DOHH2 (cell line): Measurements from ENCODE around the gene SLC25A13.

ENCODE experiments used
- H3F3A ChIP-seq: fragments of 200-600 bp; sonication (generic), shearing (Covaris generic); 2 replicates; pipeline ENCODE4 v1.6.0; 2016; ENCODE audit warnings: antibody characterized with exemption, mild to moderate bottlenecking; ENCODE audit not compliant: control insufficient read depth, insufficient read depth
- H3K27ac ChIP-seq: fragments of 200-600 bp; sonication (generic); 2 replicates; pipeline ENCODE4 v1.5.1; 2014; ENCODE audit warnings: low read depth, mild to moderate bottlenecking, low read length, moderate library complexity
- H3K27me3 ChIP-seq: fragments of 200-600 bp; sonication (generic); 2 replicates; pipeline ENCODE4 v1.6.1; 2014; ENCODE audit warnings: mild to moderate bottlenecking, low read length, mixed read lengths; ENCODE audit not compliant: control insufficient read depth
- H3K36me3 ChIP-seq: fragments of 200-600 bp; sonication (generic); 2 replicates; pipeline ENCODE4 v1.6.1; 2014; ENCODE audit warnings: mild to moderate bottlenecking, low read length, moderate library complexity, mixed read lengths; ENCODE audit not compliant: control insufficient read depth
- H3K4me1 ChIP-seq: fragments of 200-600 bp; sonication (generic); 2 replicates; pipeline ENCODE4 v1.6.1; 2014; ENCODE audit warnings: mild to moderate bottlenecking, low read length, mixed read lengths; ENCODE audit not compliant: control insufficient read depth
- H3K4me2 ChIP-seq: fragments of 200-600 bp; sonication (generic); 2 replicates; pipeline ENCODE4 v1.6.0; 2014; ENCODE audit warnings: mild to moderate bottlenecking, low read length, moderate library complexity
- H3K4me3 ChIP-seq: fragments of 200-600 bp; sonication (generic); 2 replicates; pipeline ENCODE4 v1.5.1; 2014; ENCODE audit warnings: mild to moderate bottlenecking, low read length, mixed read lengths
- H3K79me2 ChIP-seq: fragments of 200-600 bp; sonication (generic); 2 replicates; pipeline ENCODE4 v1.6.1; 2014; ENCODE audit warnings: mild to moderate bottlenecking, low read length, mixed read lengths; ENCODE audit not compliant: control insufficient read depth
- H3K9me2 ChIP-seq: fragments of 200-600 bp; sonication (generic); replicated peaks from 2 replicates; pipeline ENCODE4 v1.6.1; 2014; ENCODE audit warnings: mild to moderate bottlenecking, low read length, mixed read lengths; ENCODE audit not compliant: control insufficient read depth
- H3K9me3 ChIP-seq: fragments of 200-600 bp; sonication (generic); 2 replicates; pipeline ENCODE4 v1.6.1; 2014; ENCODE audit warnings: antibody characterized with exemption, low read length, mixed read lengths; ENCODE audit not compliant: control insufficient read depth, insufficient read depth
- H4K20me1 ChIP-seq: fragments of 200-600 bp; sonication (generic); 2 replicates; pipeline ENCODE4 v1.6.0; 2014; ENCODE audit warnings: low read depth, mild to moderate bottlenecking, antibody characterized with exemption, low read length, moderate library complexity; ENCODE audit not compliant: control insufficient read depth, insufficient read depth
- EZH2phosphoT487 ChIP-seq: fragments of 200-600 bp; sonication (generic); IDR thresholded peaks from 2 replicates; pipeline ENCODE4 v1.6.1; 2017; ENCODE audit warnings: borderline replicate concordance, mild to moderate bottlenecking, antibody characterized with exemption, low read length, moderate library complexity, mixed read lengths
- TF ChIP-seq, protein P1 (sequence below): fragments of 200-600 bp; sonication (generic); IDR thresholded peaks from one replicate; pipeline ENCODE4 v1.5.1; 2014; ENCODE audit warnings: antibody characterized with exemption, mild to moderate bottlenecking, low read depth, low read length; ENCODE audit not compliant: poor library complexity, severe bottlenecking

The SLC25A13 gene

DNA sequence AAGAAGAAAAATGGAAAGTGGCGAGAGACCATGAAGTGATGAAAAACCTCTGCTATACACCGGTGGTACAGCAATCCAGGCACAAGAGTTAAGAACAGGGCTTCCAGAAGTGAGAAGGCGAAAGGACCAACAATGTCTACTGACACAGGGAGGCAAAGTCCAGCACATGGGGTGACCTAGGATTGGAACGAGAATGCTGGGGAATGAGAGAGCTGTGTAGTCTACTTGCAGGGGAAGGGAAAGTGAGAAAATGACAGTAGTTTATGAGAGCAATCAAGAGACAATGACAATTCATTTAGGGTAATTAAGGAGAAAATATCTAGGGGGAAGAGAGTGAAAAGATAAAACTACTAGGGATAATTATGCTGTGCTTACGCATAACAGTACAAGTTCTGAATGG is 169.2 kb downstream of the SLC25A13 start:
- Histone ChIP-seq H3K4me3 (no peak overlapping the region), H3K27ac (no peak overlapping the region), H4K20me1 (no peaks in the 10 kb centered on the region), H3K4me1 (no peaks in the 10 kb centered on the region), H3F3A (no peaks in the 10 kb centered on the region), H3K36me3 (no peaks in the 10 kb centered on the region; the same call in 1 of the 2 replicates), H3K4me2 (no peak overlapping the region), H3K27me3 (no peaks in the 10 kb centered on the region), H3K9me2 (no peaks in the 10 kb centered on the region), H3K9me3 (no peaks in the 10 kb centered on the region), H3K79me2 (no peaks in the 10 kb centered on the region)
- TF ChIP-seq, protein P1, sequence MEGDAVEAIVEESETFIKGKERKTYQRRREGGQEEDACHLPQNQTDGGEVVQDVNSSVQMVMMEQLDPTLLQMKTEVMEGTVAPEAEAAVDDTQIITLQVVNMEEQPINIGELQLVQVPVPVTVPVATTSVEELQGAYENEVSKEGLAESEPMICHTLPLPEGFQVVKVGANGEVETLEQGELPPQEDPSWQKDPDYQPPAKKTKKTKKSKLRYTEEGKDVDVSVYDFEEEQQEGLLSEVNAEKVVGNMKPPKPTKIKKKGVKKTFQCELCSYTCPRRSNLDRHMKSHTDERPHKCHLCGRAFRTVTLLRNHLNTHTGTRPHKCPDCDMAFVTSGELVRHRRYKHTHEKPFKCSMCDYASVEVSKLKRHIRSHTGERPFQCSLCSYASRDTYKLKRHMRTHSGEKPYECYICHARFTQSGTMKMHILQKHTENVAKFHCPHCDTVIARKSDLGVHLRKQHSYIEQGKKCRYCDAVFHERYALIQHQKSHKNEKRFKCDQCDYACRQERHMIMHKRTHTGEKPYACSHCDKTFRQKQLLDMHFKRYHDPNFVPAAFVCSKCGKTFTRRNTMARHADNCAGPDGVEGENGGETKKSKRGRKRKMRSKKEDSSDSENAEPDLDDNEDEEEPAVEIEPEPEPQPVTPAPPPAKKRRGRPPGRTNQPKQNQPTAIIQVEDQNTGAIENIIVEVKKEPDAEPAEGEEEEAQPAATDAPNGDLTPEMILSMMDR = no peak
- no peak for TF ChIP-seq EZH2phosphoT487

DNA sequence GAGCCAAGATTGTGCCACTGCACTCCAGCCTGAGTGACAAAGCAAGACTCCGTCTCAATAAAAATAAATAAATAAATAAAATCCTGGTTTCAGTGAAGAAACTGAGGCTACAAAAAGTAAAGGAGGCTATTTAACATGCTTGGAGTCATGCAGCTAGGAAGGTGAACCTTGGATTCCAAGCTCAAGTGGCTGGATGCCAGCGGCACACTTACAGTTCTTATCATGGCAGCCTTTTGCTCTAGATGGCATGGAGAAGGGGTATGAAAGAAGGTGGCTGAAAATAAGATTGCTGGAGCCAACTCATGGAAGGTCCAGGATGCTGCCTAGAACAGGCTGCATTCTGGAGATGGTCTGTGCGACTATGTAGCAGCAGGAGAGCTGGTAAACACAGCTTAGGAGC is 170.0 kb downstream of the SLC25A13 start:
- no peak overlapping the region for H3K27ac ChIP-seq
- no peaks in the 10 kb centered on the region for H3K9me2 ChIP-seq
- H3K4me2 ChIP-seq = no peak overlapping the region
- H3K36me3 ChIP-seq = no peaks in the 10 kb centered on the region; the same call in 1 of the 2 replicates
- no peak for TF ChIP-seq EZH2phosphoT487
- TF ChIP-seq, protein P1 = no peak
- H3F3A ChIP-seq = no peaks in the 10 kb centered on the region
- H3K4me1 ChIP-seq = no peaks in the 10 kb centered on the region
- H3K27me3 ChIP-seq = no peaks in the 10 kb centered on the region
- no peaks in the 10 kb centered on the region for H4K20me1 ChIP-seq
- no peak overlapping the region for H3K4me3 ChIP-seq
- no peaks in the 10 kb centered on the region for H3K79me2 ChIP-seq
- no peaks in the 10 kb centered on the region for H3K9me3 ChIP-seq

DNA sequence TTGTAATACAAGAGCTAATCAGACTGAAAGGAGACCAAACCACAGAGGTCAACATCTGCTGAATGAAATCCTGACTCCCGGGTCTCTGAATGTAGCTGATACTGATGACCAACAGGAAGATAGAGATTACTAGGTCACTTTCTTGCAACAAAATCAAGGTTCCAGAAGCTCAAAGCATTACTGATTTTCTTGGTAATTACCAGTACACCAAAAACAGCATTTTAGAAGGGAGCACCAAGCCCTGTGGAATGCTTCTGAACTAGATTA is 177.7 kb downstream of the SLC25A13 start:
- H3K36me3 ChIP-seq = no peaks in the 10 kb centered on the region
- no peak overlapping the region for H3K4me3 ChIP-seq
- no peaks in the 10 kb centered on the region for H3K9me2 ChIP-seq
- no peaks in the 10 kb centered on the region for H4K20me1 ChIP-seq
- no peaks in the 10 kb centered on the region for H3F3A ChIP-seq
- H3K4me1 ChIP-seq = no peaks in the 10 kb centered on the region
- H3K79me2 ChIP-seq = no peaks in the 10 kb centered on the region
- no peak overlapping the region for H3K4me2 ChIP-seq
- no peaks in the 10 kb centered on the region for H3K27me3 ChIP-seq
- no peak for TF ChIP-seq EZH2phosphoT487
- TF ChIP-seq, protein P1 = no peak
- H3K9me3 ChIP-seq = no peaks in the 10 kb centered on the region
- H3K27ac ChIP-seq = no peak overlapping the region
